ENCODE measurements around the gene MMS22L. TPM values are rescaled to one million over a fixed set of nuclear protein-coding genes. Genes with fewer than 3 reads are reported as not detected.

The MMS22L gene
- total and polyA plus RNA-seq, 5 experiments from 2014 or later: 2.5 to 13.1 (median 4.7) TPM

DNA sequence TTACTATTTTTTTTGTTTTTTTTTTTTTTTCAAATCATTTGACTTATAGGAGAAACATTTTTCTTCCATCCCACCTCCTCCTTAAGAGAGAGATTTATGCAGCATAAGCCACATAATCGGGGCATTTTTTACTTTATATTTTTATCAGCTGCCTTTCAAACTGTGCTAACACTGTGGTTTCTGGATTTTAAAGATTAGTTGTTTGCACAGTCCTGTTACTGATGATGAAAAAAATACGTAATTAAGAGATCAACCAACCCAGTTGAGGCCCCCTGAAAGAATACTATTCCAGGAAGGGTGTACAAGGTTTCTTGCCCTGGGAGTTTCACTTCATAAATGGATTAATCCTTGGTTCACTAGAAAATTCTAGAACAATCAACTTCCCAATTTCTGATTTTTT is 68.3 kb downstream of the MMS22L start:
- DNase-seq (no peak), ATAC-seq (no peak)
- H3K4me1 Mint-ChIP-seq: peaks cover 0 to 5% (median under 1%) of the 10 kb centered on the region in 4 donors
- no peak overlapping the region for H3K27ac Mint-ChIP-seq
- H3K36me3 Mint-ChIP-seq: peaks cover 0 to 15% (median 12%) of the 10 kb centered on the region in 3 donors
- H3K9me3 Mint-ChIP-seq: no peaks in the 10 kb centered on the region
- POLR2A ChIA-PET: no interaction called here
- H3K27me3 Mint-ChIP-seq: no peaks in the 10 kb centered on the region
- no peak overlapping the region for H3K4me3 Mint-ChIP-seq

DNA sequence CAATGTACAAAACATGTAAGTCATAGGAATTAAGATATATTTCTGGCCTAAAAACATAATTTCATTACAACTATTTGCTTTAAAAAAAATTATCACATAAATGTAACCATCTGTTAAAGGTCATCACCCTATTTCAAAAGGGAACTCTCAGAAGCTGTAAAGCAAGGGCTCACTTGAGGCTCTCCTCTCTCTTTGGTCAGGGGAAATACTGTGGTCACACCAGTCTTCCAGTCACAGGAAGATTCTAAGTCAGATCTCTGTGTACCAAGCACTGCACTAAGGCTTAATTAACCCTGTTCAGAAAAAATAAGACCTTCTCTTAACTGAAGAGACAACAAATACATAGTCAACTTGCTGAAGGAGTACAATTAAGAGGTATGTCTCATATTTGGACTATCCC is 75.6 kb downstream of the MMS22L start:
- H3K4me1 Mint-ChIP-seq: no peaks in the 10 kb centered on the region
- H3K27me3 Mint-ChIP-seq: no peaks in the 10 kb centered on the region
- H3K36me3 Mint-ChIP-seq: peaks cover 0 to 7% (median 7%) of the 10 kb centered on the region in 3 donors
- POLR2A ChIA-PET: no interaction called here
- DNase-seq (no peak), ATAC-seq (no peak)
- no peak overlapping the region for H3K4me3 Mint-ChIP-seq
- no peaks in the 10 kb centered on the region for H3K9me3 Mint-ChIP-seq
- H3K27ac Mint-ChIP-seq: no peak overlapping the region

DNA sequence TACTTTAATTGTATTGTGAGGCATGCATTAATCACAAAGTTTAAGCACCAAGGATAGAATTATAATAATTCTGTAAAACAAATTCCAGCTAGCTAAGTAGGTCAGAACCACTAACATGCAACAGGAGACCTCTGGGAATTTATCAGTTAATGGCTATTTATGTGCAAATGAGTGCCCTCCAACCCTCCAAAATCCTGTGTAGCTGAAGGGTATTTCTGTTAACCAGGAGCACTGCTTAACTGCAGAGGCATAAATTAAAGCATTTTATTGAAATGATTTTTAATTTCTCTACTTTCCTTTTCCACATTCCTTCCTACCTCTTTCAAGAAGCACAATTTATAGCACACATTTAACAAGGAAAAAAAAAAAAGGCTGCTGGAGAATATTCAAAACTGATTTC is 77.0 kb downstream of the MMS22L start:
- POLR2A ChIA-PET: no interaction called here
- no peak overlapping the region for H3K4me3 Mint-ChIP-seq
- H3K27me3 Mint-ChIP-seq: no peaks in the 10 kb centered on the region
- H3K4me1 Mint-ChIP-seq: no peaks in the 10 kb centered on the region
- no peak for ATAC-seq
- peaks cover 0 to 5% (median 3%) of the 10 kb centered on the region in 3 donors for H3K36me3 Mint-ChIP-seq
- no peak for DNase-seq
- H3K27ac Mint-ChIP-seq: no peak overlapping the region
- H3K9me3 Mint-ChIP-seq: no peaks in the 10 kb centered on the region

GRCh38 chr6:97203343-97203742 is 79.7 kb downstream of the MMS22L start:
- Mint-ChIP-seq H3K36me3 (peaks cover 0 to 8% (median 3%) of the 10 kb centered on the region in 3 donors), H3K9me3 (no peaks in the 10 kb centered on the region), H3K4me1 (no peaks in the 10 kb centered on the region), H3K4me3 (no peak overlapping the region), H3K27me3 (no peaks in the 10 kb centered on the region), H3K27ac (no peak overlapping the region)
- DNase-seq: no peak
- POLR2A ChIA-PET: no interaction called here
- no peak for ATAC-seq

- POLR2A ChIA-PET: no interaction called here
- no peak for ATAC-seq
- no peaks in the 10 kb centered on the region for H3K27me3 Mint-ChIP-seq
- DNase-seq: no peak
- H3K4me1 Mint-ChIP-seq: no peaks in the 10 kb centered on the region
- H3K9me3 Mint-ChIP-seq: no peaks in the 10 kb centered on the region
- H3K27ac Mint-ChIP-seq: no peak overlapping the region
- H3K36me3 Mint-ChIP-seq: peaks cover 0 to 12% (median 9%) of the 10 kb centered on the region in 3 donors
- no peak overlapping the region for H3K4me3 Mint-ChIP-seq
Observed at GRCh38 chr6:97198046-97198565, 84.9 kb downstream of the MMS22L start.

DNA sequence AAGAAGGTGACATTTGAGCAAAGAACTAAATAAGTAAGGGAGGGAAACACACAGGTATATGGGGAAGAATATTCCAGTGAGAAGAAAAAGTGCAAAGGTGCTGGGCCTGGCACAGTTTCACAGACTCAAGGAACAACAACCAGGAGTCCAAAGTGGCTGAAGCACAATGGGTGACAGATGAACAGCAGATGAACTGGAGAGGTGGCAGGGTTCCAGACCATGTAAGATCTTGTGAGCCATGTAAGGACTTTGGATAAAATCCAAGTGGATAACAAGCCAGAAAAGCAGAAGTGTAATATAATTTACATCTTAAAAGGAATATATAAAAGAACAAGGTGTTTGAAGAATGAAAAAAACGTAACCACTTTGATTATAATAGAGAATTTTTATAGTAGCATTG is 87.9 kb downstream of the MMS22L start:
- POLR2A ChIA-PET: no interaction called here
- Mint-ChIP-seq H3K4me3 (no peak overlapping the region), H3K4me1 (no peaks in the 10 kb centered on the region), H3K27me3 (no peaks in the 10 kb centered on the region), H3K36me3 (peaks cover 0 to 9% (median 9%) of the 10 kb centered on the region in 3 donors), H3K9me3 (no peaks in the 10 kb centered on the region), H3K27ac (peak overlapping the region in 1 of 10 donors; percentile 31)
- no peak for ATAC-seq
- DNase-seq: no peak

GRCh38 chr6:97189767-97190166 is 93.2 kb downstream of the MMS22L start:
- H3K36me3 Mint-ChIP-seq: peaks cover 0 to 9% (median 6%) of the 10 kb centered on the region in 3 donors
- H3K4me3 Mint-ChIP-seq: no peak overlapping the region
- DNase-seq: no peak
- no peaks in the 10 kb centered on the region for H3K4me1 Mint-ChIP-seq
- H3K27ac Mint-ChIP-seq: no peak overlapping the region
- no peaks in the 10 kb centered on the region for H3K9me3 Mint-ChIP-seq
- no peak for ATAC-seq
- H3K27me3 Mint-ChIP-seq: no peaks in the 10 kb centered on the region
- POLR2A ChIA-PET: no interaction called here

- POLR2A ChIA-PET: no interaction called here
- no peak for ATAC-seq
- Mint-ChIP-seq H3K27me3 (no peaks in the 10 kb centered on the region), H3K27ac (no peak overlapping the region), H3K4me1 (no peaks in the 10 kb centered on the region), H3K4me3 (no peak overlapping the region), H3K36me3 (peaks cover 0 to 2% (median 0%) of the 10 kb centered on the region in 3 donors), H3K9me3 (no peaks in the 10 kb centered on the region)
- no peak for DNase-seq
Observed at GRCh38 chr6:97187951-97188350, 95.1 kb downstream of the MMS22L start.

DNA sequence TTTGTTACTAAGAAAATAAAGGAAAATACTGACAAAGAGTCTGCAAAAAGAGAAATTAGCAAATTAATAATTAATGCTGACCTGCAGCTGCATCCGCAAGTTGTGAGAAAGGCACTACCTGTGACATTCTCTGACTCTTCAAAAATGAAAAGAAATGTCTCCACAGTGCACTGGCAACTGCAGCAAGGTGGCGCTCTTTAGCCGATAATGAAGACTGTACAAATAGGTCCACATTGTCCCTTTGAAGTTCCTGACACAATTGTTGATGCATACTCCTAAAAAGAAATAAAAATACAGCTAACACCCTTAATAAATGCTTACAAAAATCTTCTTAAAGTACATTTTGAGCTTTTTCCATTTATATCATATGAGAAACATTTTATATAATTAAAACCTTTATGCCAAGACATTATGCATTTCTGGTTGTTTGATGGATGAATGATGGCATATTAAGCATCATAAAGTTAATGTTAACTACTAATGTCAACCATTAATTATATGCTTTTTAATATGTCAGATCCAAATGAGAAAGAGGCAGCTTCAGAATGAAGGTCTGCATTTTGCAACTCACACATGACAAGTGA is 96.5 kb downstream of the MMS22L start:
- Mint-ChIP-seq H3K36me3 (peaks cover 0 to 5% (median 3%) of the 10 kb centered on the region in 3 donors), H3K27me3 (no peaks in the 10 kb centered on the region), H3K27ac (no peak overlapping the region), H3K9me3 (no peaks in the 10 kb centered on the region), H3K4me1 (no peaks in the 10 kb centered on the region), H3K4me3 (no peak overlapping the region)
- POLR2A ChIA-PET: no interaction called here
- DNase-seq: peak; percentile 25 to 78 (median 56)
- ATAC-seq: peak; percentile 66 to 72

- H3K4me3 Mint-ChIP-seq: no peak overlapping the region
- H3K9me3 Mint-ChIP-seq: no peaks in the 10 kb centered on the region
- ATAC-seq (no peak), DNase-seq (no peak)
- H3K4me1 Mint-ChIP-seq: peaks cover 0 to 2% (median 0%) of the 10 kb centered on the region in 4 donors
- H3K27me3 Mint-ChIP-seq: no peaks in the 10 kb centered on the region
- peaks cover 5 to 41% (median 19%) of the 10 kb centered on the region in 3 donors for H3K36me3 Mint-ChIP-seq
- POLR2A ChIA-PET: no interaction called here
- H3K27ac Mint-ChIP-seq: no peak overlapping the region
Observed at GRCh38 chr6:97177905-97178304, 105.1 kb downstream of the MMS22L start.

- Mint-ChIP-seq H3K27me3 (no peaks in the 10 kb centered on the region), H3K36me3 (peaks cover 11 to 49% (median 19%) of the 10 kb centered on the region in 3 donors), H3K27ac (no peak overlapping the region), H3K4me3 (no peak overlapping the region), H3K9me3 (no peaks in the 10 kb centered on the region), H3K4me1 (peaks cover 0 to 2% (median 0%) of the 10 kb centered on the region in 4 donors)
- DNase-seq (no peak), ATAC-seq (no peak)
- POLR2A ChIA-PET: no interaction called here
Observed at GRCh38 chr6:97176468-97176867, 106.5 kb downstream of the MMS22L start.

DNA sequence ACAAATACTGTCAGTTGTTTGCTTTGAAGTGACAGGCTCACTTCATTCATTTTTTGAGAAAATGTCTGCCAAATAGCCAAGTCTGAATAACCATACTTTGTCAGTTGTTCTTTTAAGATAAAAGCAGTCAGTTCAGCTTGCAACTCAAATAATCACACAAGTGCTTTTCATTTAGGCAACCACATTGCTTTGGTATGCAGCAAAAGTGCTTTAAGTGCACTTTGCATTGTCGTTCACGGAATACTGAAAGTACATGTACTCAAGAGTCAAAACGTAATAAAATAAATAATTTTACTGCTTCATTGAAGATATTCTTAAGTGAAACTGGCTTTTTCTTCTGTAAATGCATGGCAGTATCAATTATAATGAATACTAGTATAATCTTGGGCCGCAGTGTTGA is 107.2 kb downstream of the MMS22L start:
- Mint-ChIP-seq H3K36me3 (peaks cover 11 to 48% (median 20%) of the 10 kb centered on the region in 3 donors), H3K27me3 (no peaks in the 10 kb centered on the region), H3K4me3 (no peak overlapping the region), H3K27ac (no peak overlapping the region), H3K4me1 (peaks cover 0 to 2% (median 0%) of the 10 kb centered on the region in 4 donors), H3K9me3 (no peaks in the 10 kb centered on the region)
- POLR2A ChIA-PET: no interaction called here
- no peak for ATAC-seq
- DNase-seq: no peak

DNA sequence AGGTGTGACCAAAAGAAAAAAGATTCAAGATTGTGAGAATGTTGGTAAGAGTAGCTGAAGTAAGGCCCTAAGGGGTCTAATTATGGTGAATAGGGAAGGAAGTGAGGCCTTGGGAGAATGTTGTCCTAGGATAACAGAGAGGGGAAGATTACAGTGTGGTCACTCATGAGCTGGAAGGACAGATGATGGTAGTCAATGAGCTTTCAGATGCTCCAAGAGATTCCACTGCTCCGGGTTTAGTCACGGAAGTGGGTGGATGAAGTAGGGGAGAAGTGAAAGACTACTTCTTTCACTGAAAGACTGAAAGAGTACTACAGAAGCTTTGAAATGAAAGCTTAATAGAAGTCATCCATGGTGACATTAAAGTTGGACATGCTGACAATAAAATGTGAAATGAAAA is 108.5 kb downstream of the MMS22L start:
- DNase-seq: no peak
- Mint-ChIP-seq H3K4me1 (peaks cover 0 to 2% (median 0%) of the 10 kb centered on the region in 4 donors), H3K4me3 (no peak overlapping the region), H3K27me3 (no peaks in the 10 kb centered on the region), H3K36me3 (peaks cover 11 to 48% (median 20%) of the 10 kb centered on the region in 3 donors), H3K9me3 (no peaks in the 10 kb centered on the region), H3K27ac (no peak overlapping the region)
- no peak for ATAC-seq
- POLR2A ChIA-PET: no interaction called here

DNA sequence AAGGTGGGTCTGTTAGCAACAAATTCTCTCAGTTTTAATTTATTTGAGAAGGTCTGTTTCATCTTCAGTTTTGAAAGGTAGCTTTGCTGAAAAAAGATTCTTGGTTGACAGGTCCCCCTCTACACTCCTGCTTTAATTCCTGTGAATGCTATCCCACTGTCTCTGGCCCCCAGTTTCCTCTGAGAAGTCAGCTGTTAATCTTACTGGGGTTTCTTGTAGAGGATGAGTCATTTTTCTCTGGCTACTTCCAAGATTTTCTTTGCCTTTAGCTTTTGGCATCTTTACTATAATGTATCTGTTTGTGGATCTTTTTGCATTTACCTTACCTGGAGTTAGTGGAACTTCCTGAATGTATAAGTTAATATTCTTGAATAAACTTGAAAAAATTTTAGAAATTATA is 122.7 kb downstream of the MMS22L start:
- POLR2A ChIA-PET: no interaction called here
- Mint-ChIP-seq H3K9me3 (peaks cover 0 to 33% (median 12%) of the 10 kb centered on the region in 9 donors), H3K36me3 (peaks cover 39 to 73% (median 51%) of the 10 kb centered on the region in 3 donors), H3K27ac (no peak overlapping the region), H3K4me1 (no peaks in the 10 kb centered on the region), H3K27me3 (no peaks in the 10 kb centered on the region), H3K4me3 (no peak overlapping the region)
- ATAC-seq (no peak), DNase-seq (no peak)
